Thymus (tissue), 11 donors: Measurements from ENCODE around the gene HDHD3. TPM values are rescaled to one million over a fixed set of nuclear protein-coding genes. Genes with fewer than 3 reads are reported as not detected.
"Not testable (repeated sequence)": the region's sequence is repeated elsewhere in the genome, so short reads cannot be mapped to it uniquely, and the experiment has no call there.

ENCODE experiments used
- DNase-seq, 9 donors: peaks; one replicate each; pipeline ENCODE4 v3.0.0-alpha.2; 2013; ENCODE audit warnings: low spot score in 9 of 9, low read depth in 6 of 9, missing footprints in 1 of 9
- H3K27ac ChIP-seq, 2 donors: one replicate each; pipeline ENCODE4 v1.5.1; 2013; ENCODE audit warnings: control low read depth in 1 of 2, low read depth in 1 of 2, low read length in 1 of 2, mild to moderate bottlenecking in 1 of 2, moderate library complexity in 1 of 2
- H3K27me3 ChIP-seq, 2 donors: one replicate each; pipeline ENCODE4 v1.5.1; 2013; ENCODE audit warnings: low read length in 1 of 2; ENCODE audit not compliant: control insufficient read depth in 2 of 2, insufficient read depth in 1 of 2
- H3K36me3 ChIP-seq, 2 donors: one replicate each; pipeline ENCODE4 v1.5.1; 2013; ENCODE audit warnings: low read length in 1 of 2, mild to moderate bottlenecking in 1 of 2, moderate library complexity in 1 of 2; ENCODE audit not compliant: control insufficient read depth in 2 of 2, insufficient read depth in 2 of 2
- H3K4me1 ChIP-seq, 2 donors: one replicate each; pipeline ENCODE4 v1.5.1; 2013; ENCODE audit warnings: low read length in 2 of 2; ENCODE audit not compliant: control insufficient read depth in 2 of 2, insufficient read depth in 2 of 2
- H3K4me3 ChIP-seq, 2 donors: one replicate each; pipeline ENCODE4 v1.5.1; 2013; ENCODE audit warnings: low read length in 2 of 2, control low read depth in 1 of 2, mild to moderate bottlenecking in 1 of 2
- H3K9me3 ChIP-seq, 2 donors: one replicate each; pipeline ENCODE4 v1.5.1; 2013; ENCODE audit warnings: low read length in 1 of 2, mild to moderate bottlenecking in 1 of 2; ENCODE audit not compliant: control insufficient read depth in 2 of 2, insufficient read depth in 1 of 2
- WGBS: extraction: QIAGEN DNeasy Blood & Tissue Kit; methylation state at CpG from one replicate; pipeline ENCODE4 v1.1.7; 2013; 5-methylcytosine and 5-hydroxymethylcytosine counted together
- polyA plus RNA-seq: library from polyadenylated mRNA; stranded (reverse); fragments of 200-250 nt; gene quantifications from one replicate; pipeline ENCODE4 v1.2.3, GENCODE V29; 2013
- total RNA-seq: library from RNA; stranded (reverse); fragments of 120-200 nt; gene quantifications from one replicate; pipeline ENCODE4 v1.2.4, GENCODE V29; 2013
- donor health status: healthy.

The HDHD3 gene
- total and polyA plus RNA-seq, 2 donors, result 11.3 to 21.6 TPM

- no peaks in the 10 kb centered on the region for H3K9me3 ChIP-seq
- 96% methylated on average over 8 of the region's 8 CpGs for WGBS
- H3K4me1 ChIP-seq, result peaks cover 0 to 5% of the 10 kb centered on the region in 2 donors
- no peak overlapping the region for H3K27ac ChIP-seq
- peaks cover 10 to 19% of the 10 kb centered on the region in 2 donors for H3K36me3 ChIP-seq
- no peak for DNase-seq
- no peaks in the 10 kb centered on the region for H3K27me3 ChIP-seq
- no peak overlapping the region for H3K4me3 ChIP-seq
Observed at GRCh38 chr9:113370806-113371325, 5.9 kb downstream of the HDHD3 start.

DNA sequence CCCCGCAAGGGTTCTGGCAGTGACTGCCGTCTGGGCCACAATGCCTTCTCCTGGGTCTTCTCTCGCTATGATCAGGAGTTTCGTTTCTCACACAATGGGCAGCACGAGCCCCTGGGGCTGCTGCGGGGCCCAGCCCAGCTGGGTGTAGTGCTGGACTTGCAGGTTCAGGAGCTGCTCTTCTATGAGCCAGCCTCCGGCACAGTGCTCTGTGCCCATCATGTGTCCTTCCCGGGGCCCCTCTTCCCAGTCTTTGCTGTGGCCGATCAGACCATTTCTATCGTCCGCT lies 7.0 kb downstream of the HDHD3 start:
- Histone ChIP-seq H3K4me1 (no peaks in the 10 kb centered on the region), H3K27me3 (no peaks in the 10 kb centered on the region), H3K36me3 (peaks cover 10 to 19% of the 10 kb centered on the region in 2 donors), H3K9me3 (no peaks in the 10 kb centered on the region), H3K4me3 (no peak overlapping the region), H3K27ac (no peak overlapping the region)
- 97% methylated on average over 11 of the region's 11 CpGs for WGBS
- no peak for DNase-seq

DNA sequence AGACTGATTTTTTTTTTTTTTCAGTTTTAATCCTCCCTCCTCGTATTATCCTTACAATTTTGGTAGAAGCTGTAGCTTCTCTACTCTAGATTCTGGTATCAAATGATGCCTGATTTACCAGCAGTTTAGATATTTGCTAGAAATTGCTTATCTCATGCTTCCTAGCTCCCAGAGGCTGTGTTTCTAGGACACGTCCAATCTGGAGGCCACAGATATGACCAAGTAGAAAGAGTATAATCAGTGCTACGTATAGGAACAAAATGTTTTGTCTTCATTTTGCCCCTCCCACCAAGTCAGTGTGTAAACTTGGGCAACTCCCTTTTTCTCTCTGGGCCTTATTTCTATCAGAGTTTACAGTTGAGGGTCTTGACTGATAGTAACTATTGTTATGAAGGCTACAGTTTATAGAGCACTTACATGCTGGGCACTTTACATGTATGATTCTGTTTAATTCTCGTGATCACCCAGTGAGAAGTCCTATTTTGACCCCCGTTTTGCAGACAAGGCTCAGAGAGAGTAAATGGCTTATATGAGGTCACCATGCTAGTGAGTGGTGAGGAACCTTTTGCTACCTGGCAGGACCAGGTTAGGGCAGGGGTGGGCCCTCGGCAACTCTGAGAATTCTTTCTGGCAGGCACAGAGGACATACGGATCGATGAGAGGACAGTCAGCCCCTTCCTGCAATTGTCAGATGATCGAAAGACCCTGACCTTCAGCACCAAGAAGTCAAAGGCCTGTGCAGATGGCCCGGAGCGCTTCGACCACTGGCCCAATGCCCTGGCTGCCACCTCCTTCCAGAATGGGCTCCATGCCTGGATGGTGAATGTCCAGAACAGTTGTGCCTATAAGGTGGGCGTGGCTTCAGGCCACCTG lies 7.6 kb downstream of the HDHD3 start:
- H3K27ac ChIP-seq, result no peak overlapping the region
- WGBS, result 87% methylated on average over 13 of the region's 13 CpGs
- no peaks in the 10 kb centered on the region for H3K9me3 ChIP-seq
- H3K36me3 ChIP-seq, result peaks cover 7 to 18% of the 10 kb centered on the region in 2 donors
- no peaks in the 10 kb centered on the region for H3K4me1 ChIP-seq
- no peak for DNase-seq
- no peak overlapping the region for H3K4me3 ChIP-seq
- H3K27me3 ChIP-seq, result no peaks in the 10 kb centered on the region

DNA sequence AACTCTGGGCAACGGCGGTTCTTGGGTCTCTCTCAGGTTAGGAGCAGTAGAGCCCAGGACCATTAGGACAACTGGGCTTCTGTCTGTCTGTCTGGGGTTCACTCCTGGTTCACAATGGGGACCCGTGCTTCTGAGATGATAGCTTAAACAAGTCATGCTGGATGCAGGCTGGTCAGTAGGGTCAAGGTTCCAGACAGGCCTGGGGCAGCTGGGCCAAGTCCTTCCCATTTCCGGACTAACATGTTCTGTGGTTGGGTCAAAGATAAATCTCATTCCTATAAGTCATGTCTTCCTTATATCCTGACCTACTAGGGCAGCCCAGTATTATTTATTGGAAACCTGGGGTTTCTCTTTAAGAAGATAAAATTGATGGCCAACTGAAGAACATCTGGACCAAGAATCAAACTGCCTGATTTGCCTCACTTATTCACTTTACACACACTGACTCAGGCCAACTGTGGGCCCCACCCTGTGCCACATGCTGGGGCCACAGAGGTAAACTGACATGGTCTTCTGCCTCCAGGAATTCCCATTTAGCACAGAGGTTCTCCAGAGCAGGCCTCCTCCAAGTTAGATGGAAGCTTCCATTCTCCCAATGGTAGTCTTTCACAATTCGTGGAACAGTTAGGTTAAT lies 8.3 kb downstream of the HDHD3 start:
- no peak overlapping the region for H3K4me3 ChIP-seq
- peaks cover 3 to 10% of the 10 kb centered on the region in 2 donors for H3K36me3 ChIP-seq
- no peak overlapping the region for H3K27ac ChIP-seq
- no peak for DNase-seq
- 96% methylated on average over 5 of the region's 5 CpGs for WGBS
- no peaks in the 10 kb centered on the region for H3K4me1 ChIP-seq
- no peaks in the 10 kb centered on the region for H3K27me3 ChIP-seq
- no peaks in the 10 kb centered on the region for H3K9me3 ChIP-seq

DNA sequence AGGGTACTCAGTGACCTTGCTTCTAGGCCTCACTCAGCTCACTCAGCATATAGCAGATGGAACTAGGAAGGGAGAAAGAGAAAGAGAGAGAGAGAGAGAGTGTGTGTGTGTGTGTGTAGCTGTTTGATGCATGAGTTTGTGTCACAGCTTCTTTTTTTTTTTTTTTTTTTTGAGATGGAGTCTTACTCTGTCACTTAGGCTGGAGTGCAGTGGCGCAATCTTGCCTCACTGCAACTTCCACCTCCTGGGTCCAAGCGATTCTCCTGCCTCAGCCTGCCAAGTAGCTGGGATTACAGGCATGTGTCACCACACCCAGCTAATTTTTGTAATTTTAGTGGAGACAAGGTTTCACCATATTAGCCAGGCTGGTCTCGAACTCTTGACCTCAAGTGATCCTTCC lies 11.1 kb downstream of the HDHD3 start:
- not testable (repeated sequence) for H3K9me3 ChIP-seq, H3K4me3 ChIP-seq, H3K27me3 ChIP-seq, DNase-seq, H3K27ac ChIP-seq, H3K36me3 ChIP-seq, H3K4me1 ChIP-seq
- 98% methylated on average over 3 of the region's 3 CpGs for WGBS

GRCh38 chr9:113364951-113365350 lies 11.8 kb downstream of the HDHD3 start:
- no peak overlapping the region for H3K27ac ChIP-seq
- no peaks in the 10 kb centered on the region for H3K27me3 ChIP-seq
- no peaks in the 10 kb centered on the region for H3K9me3 ChIP-seq
- H3K4me1 ChIP-seq, result no peaks in the 10 kb centered on the region
- 96% methylated on average over 1 of the region's 1 CpG for WGBS
- H3K4me3 ChIP-seq, result no peak overlapping the region
- no peaks in the 10 kb centered on the region for H3K36me3 ChIP-seq
- DNase-seq, result no peak

DNA sequence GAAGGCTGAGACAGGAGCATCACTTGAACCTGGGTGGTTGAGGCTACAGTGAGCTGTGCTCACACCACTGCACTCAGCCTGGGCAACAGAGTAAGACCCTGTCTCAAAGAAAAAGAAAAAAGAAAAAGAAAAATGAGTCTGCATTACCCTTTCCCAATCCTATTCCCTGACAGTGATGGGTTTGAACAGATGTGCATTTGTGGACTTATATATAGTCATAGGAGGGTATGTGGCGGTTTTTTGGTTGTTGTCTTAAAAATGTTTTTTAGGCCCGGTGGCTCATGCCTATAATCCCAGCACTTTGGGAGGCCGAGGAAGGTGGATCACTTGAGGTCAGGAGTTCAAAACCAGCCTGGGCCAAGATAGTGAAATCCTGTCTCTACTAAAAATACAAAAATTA lies 13.4 kb downstream of the HDHD3 start:
- Histone ChIP-seq H3K36me3 (no peaks in the 10 kb centered on the region), H3K27ac (no peak overlapping the region), H3K4me1 (no peaks in the 10 kb centered on the region), H3K27me3 (no peaks in the 10 kb centered on the region), H3K4me3 (no peak overlapping the region), H3K9me3 (no peaks in the 10 kb centered on the region)
- DNase-seq, result no peak
- WGBS, result 81% methylated on average over 3 of the region's 3 CpGs

GRCh38 chr9:113361304-113362018 lies 15.3 kb downstream of the HDHD3 start:
- no peak for DNase-seq
- H3K27ac ChIP-seq, result no peak overlapping the region
- H3K36me3 ChIP-seq, result no peaks in the 10 kb centered on the region
- H3K9me3 ChIP-seq, result no peaks in the 10 kb centered on the region
- H3K4me3 ChIP-seq, result no peak overlapping the region
- 96% methylated on average over 7 of the region's 7 CpGs for WGBS
- H3K4me1 ChIP-seq, result no peaks in the 10 kb centered on the region
- H3K27me3 ChIP-seq, result no peaks in the 10 kb centered on the region

DNA sequence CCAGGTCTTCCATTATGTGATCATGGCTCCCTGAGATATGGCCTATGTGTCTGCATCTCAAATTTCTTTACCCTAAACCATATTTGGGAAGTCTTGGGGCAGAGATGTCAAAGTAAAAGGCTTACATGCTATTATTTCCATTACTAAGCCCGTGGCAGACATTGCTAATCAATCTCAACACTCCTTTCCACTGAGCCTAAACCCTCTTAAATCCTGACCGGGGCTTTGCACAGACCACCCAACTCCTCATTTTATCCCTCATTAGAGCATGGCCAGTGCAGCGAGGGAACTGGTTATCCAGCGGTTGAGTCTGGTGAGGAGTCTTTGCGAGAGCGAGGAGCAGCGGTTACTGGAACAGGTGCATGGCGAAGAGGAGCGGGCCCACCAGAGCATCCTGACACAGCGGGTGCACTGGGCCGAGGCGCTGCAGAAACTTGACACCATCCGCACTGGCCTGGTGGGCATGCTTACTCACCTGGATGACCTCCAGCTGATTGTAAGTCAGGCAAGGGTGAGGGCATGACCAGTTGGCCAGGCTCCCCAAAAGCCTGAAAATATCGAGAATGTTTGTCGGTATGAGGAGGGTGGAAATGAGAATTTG lies 16.4 kb downstream of the HDHD3 start:
- H3K36me3 ChIP-seq, result no peaks in the 10 kb centered on the region
- H3K27me3 ChIP-seq, result no peaks in the 10 kb centered on the region
- 93% methylated on average over 15 of the region's 15 CpGs for WGBS
- H3K4me1 ChIP-seq, result no peaks in the 10 kb centered on the region
- H3K4me3 ChIP-seq, result no peak overlapping the region
- no peaks in the 10 kb centered on the region for H3K9me3 ChIP-seq
- DNase-seq, result no peak
- no peak overlapping the region for H3K27ac ChIP-seq
